ENCODE data around the gene NRM.
A peak's percentile ranks its signal among the peaks of the same experiment; 100 is the strongest.
"Not testable (repeated sequence)": the region's sequence is repeated elsewhere in the genome, so short reads cannot be mapped to it uniquely, and the experiment has no call there.

NRM gene, protein sequence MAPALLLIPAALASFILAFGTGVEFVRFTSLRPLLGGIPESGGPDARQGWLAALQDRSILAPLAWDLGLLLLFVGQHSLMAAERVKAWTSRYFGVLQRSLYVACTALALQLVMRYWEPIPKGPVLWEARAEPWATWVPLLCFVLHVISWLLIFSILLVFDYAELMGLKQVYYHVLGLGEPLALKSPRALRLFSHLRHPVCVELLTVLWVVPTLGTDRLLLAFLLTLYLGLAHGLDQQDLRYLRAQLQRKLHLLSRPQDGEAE
- total RNA-seq, result 1.9 to 5.5 reads per million in 2 donors

DNA sequence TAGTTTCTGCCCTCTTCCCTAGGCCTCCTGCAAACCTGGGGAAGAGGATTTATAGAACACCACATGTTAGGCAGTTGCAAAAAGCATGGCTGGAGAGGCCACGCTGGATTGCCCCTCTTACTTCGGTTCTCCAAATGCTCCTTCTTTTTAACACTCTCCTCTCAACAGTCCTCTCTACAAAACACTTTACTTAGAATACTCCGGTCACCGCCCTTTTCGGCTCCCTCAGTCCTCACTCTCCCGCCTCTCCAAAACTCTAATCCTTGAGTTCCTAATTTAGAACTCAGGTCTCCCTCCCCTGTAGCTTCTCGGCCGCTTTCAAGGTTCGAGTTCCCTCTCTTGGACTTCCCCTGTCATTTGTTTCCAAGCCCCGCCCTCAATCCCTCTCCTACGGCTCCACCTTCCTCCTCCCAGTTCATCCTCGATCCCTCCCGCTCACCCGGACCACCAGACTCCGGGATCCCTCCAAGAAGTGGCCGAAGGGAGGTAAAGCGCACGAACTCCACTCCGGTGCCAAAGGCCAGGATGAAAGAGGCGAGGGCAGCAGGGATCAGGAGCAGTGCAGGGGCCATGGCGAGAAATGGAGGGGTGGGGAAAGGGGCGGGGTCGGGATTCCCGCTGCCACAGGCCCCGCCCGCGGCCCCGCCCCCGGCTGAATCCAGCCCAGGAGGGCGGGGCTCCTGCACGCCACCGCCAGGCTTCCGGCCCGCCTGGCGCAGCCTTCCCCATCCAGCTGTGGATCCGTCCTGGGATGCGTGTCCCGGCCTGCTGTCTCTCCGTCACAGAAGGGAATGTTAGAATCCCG lies at the start of gene NRM:
Gene NRM, minus strand, starts transcription at position 582 of the 805 bp plus-strand sequence. Its CDS starts 10 bp downstream, at position 572.
- peak; percentile 73 for DNase-seq

GRCh38 chr6:30740540-30740870 lies 49.7 kb upstream of the NRM start:
- no peak for DNase-seq

DNA sequence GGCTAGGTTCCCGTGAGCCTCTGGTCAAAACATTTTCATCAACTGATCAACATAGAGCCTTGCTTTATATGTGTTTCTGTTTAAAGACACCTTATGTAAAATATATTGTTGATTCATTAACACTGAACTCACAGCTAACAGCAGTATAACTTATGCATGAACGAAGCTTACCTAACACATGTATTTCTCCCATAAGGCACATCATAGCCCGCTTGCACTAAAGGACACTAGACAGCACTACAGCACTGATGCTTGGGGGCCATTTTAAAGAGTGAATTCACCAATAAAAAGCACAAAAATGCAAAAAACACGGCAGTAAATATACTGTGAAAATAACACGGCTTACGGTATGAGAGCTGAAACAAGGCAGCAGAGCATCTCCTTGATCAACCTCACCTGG lies 47.7 kb upstream of the NRM start:
- no peak for DNase-seq

DNA sequence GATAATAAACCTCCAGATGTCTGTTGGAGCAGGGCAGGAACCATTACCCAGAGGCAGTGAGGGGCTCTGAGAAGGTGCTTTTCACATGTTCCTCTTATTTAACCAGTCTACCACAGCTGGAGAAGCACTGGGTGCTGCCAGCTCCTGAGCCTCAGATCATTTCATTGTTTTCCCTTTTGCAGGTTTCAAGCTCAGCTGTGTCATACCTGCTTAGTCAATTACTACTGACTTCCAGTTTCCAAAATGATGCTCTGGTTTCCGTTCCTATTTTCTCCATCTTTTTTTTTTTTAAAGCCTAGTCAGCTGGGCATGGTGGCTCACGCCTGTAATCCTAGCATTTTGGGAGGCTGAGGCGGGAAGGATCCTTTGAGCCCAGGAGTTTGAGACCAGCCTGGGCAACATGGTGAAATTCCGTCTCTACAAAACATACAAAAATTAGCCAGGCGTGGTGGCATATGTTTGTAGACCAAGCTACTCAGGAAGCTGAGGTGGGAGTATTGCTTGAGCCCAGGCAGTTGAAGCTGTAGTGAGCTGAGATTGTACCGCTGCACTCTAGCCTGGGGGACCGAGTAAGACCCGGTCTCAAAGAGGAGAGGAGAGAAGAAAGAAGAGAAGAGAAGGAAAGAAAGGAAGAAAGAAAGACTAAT lies 45.0 kb upstream of the NRM start:
- no peak for DNase-seq

- DNase-seq, result no peak
Observed at GRCh38 chr6:30732237-30732943, 41.6 kb upstream of the NRM start.

- peak; percentile 80 for DNase-seq
Observed at GRCh38 chr6:30730601-30731435, 40.0 kb upstream of the NRM start.

DNA sequence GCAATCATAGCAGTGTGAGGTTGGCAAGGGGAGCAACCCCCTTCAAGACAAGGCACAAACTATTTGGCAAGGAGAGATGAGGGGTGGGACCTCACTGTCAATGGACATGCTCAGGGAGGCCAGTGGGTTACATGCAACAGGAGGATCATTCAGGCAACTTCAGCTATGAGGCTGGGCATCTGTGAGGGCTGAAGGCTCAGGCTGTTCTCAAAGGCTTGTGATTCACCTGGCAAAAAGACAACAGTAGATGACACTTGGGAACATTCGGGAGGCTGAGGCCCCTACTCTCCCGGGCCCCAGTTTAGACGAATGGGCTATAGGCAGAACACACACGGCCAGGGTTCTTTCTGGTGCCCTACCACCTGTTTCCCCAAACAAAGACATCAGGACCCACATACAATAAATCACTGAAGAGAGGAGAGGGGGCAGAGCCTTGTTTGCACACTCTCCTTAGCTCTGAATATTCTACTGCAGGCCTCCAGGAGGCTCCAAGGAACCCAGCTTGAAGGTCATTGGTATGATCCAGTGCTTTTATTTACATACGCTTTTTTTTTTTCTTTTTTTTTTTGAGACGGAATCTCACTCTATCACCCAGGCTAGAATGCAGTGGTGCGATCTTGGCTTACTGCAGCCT lies 37.3 kb upstream of the NRM start:
- no peak for DNase-seq

- DNase-seq, result no peak
Observed at GRCh38 chr6:30726506-30727413, 36.0 kb upstream of the NRM start.

DNA sequence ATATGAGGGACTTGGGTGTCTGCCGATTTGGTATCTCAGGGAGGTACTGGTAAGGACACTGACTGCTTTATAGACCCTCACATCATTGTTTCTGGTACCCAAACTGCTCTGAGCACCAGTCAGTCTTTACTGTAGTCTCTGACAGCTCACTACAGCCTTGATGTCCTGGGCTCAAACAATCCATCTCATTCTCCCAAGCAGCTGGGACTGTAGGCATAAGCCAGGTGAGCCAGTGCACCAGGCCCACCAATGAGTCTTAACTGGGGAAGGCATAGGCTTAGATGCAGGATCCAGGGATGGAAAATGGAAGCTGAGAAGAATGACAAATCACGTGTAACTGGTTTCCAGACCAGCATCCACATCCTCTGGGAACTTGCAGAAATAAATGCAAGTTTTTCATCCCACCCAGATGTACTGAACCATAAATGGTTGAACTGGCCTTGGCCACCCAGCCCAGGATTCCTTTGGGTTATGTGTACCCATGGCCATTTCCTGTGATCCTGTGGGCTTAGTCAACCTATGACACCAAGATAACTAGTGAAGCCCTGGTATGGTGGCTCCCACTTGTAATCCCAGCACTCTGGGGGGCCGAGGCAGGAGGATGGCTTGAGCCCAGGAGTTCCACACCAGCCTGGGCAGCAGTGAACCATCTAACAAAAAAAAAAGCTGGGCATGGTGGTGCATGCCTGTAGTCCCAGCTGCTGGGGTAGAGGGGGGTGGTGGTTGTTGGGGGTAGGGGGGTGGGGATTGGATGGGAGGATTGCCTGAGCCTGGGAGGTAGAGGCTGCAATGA lies 35.1 kb upstream of the NRM start:
- no peak for DNase-seq

DNA sequence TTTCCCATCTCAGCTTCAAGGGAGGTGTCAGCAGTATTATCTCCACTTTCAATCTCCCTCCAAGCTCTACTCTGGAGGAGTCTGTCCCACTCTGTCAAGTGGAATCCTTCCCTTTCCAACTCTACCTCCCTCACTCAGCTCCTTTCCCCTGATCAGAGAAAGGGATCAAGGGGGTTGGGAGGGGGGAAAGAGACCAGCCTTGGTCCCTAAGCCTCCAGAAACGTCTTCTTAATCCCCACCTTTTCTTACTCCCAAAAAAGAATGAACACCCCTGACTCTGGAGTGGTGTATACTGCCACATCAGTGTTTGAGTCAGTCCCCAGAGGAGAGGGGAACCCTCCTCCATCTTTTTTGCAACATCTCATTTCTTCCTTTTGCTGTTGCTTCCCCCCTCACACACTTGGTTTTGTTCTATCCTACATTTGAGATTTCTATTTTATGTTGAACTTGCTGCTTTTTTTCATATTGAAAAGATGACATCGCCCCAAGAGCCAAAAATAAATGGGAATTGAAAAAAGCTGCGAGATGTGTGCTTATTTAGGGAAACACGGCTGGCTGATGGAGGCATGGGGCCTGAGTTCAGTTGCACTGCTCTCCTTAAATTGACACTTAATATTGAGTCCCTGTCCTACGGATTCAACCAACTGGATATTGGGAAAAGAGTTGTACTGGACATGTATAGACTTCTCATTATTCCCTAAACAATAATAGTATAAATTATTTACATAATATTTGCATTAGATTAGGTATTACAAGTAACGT lies 34.3 kb upstream of the NRM start:
- DNase-seq, result no peak

DNA sequence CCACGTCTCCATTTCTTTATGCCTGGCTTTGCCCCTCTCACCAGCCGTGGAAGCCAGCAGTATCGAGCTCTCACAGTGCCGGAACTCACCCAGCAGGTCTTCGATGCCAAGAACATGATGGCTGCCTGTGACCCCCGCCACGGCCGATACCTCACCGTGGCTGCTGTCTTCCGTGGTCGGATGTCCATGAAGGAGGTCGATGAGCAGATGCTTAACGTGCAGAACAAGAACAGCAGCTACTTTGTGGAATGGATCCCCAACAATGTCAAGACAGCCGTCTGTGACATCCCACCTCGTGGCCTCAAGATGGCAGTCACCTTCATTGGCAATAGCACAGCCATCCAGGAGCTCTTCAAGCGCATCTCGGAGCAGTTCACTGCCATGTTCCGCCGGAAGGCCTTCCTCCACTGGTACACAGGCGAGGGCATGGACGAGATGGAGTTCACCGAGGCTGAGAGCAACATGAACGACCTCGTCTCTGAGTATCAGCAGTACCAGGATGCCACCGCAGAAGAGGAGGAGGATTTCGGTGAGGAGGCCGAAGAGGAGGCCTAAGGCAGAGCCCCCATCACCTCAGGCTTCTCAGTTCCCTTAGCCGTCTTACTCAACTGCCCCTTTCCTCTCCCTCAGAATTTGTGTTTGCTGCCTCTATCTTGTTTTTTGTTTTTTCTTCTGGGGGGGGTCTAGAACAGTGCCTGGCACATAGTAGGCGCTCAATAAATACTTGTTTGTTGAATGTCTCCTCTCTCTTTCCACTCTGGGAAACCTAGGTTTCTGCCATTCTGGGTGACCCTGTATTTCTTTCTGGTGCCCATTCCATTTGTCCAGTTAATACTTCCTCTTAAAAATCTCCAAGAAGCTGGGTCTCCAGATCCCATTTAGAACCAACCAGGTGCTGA lies 33.3 kb upstream of the NRM start:
- DNase-seq, result not testable (repeated sequence)

- DNase-seq, result not testable (repeated sequence)
Observed at GRCh38 chr6:30723159-30723842, 32.5 kb upstream of the NRM start.

DNA sequence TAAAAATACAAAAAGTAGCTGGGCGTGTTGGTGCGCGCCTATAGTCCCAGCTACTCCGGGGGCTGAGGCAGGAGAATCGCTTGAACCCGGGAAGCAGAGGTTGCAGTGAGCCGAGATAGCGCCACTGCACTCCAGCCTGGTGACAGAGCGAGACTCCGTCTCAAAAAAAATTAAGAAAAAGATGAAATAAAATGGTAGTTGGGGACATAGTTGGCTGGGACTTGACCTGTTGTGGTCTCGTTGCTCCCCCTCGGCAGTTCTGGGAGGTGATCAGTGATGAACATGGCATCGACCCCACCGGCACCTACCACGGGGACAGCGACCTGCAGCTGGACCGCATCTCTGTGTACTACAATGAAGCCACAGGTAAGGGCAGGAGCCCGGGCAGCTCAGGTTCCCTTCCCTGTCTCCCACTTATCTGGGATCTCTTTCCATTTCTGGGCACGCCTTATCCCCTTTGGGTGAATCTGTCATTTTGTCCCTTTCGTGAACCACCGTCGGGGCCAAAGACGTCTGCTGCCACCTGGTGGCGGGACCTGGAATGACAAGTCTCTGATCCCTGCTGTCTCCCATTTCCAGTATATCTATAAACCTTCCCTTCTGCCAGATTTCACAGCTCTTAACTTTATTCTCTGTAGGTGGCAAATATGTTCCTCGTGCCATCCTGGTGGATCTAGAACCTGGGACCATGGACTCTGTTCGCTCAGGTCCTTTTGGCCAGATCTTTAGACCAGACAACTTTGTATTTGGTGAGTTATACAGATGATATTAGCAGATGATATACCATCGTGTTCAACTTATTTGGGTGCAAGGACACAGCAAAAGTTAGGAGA lies 31.7 kb upstream of the NRM start:
- peak; percentile 87 for DNase-seq

GRCh38 chr6:30722025-30722279 lies 31.2 kb upstream of the NRM start:
- not testable (repeated sequence) for DNase-seq

DNA sequence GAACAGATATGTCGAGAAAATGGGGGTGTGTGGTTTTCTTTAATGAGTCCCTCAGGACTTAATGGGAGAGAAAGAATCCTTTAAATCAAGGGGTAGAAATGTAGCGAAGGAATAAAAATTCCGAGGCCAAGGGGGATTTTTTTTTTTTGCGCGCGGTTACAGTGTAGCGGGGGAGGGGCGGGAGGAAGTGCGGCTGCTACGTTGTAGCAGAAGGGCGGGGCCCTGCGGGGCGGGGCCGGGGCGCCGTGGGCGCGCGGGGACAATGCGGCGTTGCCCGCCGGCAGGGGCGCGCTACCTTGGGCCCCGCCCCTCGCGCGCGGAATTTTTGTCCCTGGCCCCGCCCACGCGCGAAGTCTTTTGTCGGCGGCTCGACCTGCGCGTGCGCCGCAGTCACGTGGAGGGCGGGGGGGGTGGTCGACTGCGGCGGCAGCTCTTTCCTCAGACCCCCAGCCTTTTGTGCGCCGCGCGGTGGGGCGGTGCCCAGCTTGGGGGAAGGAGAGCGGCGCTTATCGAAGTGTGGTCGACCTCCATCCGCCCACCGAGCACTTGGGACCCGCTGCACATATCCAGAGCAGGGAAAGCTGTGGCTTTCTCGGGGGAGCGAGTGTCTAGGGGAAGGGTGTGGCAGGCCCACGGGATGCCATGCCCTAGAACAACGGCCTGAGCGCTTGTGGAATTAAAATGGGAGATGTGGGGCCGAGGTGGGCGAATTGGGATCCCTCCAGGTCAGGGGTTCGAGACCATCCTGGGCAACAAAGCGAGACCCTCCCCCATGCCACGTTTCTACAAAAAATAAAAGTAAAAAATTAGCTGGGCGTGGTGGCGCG lies 30.6 kb upstream of the NRM start:
- DNase-seq, result peak; percentile 94

GRCh38 chr6:30720738-30721197 lies 30.0 kb upstream of the NRM start:
- peak; percentile 29 for DNase-seq
